SU-DHL-6 (cell line): Measurements from ENCODE around the gene ADAM12.

Experiments used
- H2AFZ ChIP-seq: fragments of 200-600 bp; sonication (generic); 2 replicates; pipeline ENCODE4 v1.6.1; 2014; ENCODE audit warnings: low read depth, mild to moderate bottlenecking, moderate library complexity, mixed read lengths, antibody characterized with exemption, low read length; ENCODE audit not compliant: severe bottlenecking
- H3F3A ChIP-seq: fragments of 200-600 bp; shearing (Covaris generic); 2 replicates; pipeline ENCODE4 v1.6.0; 2016; ENCODE audit warnings: antibody characterized with exemption, mild to moderate bottlenecking; ENCODE audit not compliant: insufficient read depth
- H3K27ac ChIP-seq: fragments of 200-600 bp; sonication (generic); 2 replicates; pipeline ENCODE4 v1.5.1; 2016; ENCODE audit warnings: low read depth, mild to moderate bottlenecking, low read length, moderate library complexity, mixed read lengths
- H3K27me3 ChIP-seq: fragments of 200-600 bp; sonication (generic), shearing (Covaris generic); 2 replicates; pipeline ENCODE4 v1.6.0; 2014; ENCODE audit warnings: mild to moderate bottlenecking, low read length
- H3K36me3 ChIP-seq: fragments of 200-600 bp; sonication (generic); 2 replicates; pipeline ENCODE4 v1.6.1; 2014; ENCODE audit warnings: mild to moderate bottlenecking, low read length, mixed read lengths
- H3K4me2 ChIP-seq: fragments of 300-600, 200-600 bp; shearing (Covaris generic), sonication (generic); 2 replicates; pipeline ENCODE4 v1.6.0; 2014; ENCODE audit warnings: low read length, low read depth, mild to moderate bottlenecking; ENCODE audit not compliant: poor library complexity, severe bottlenecking
- H3K4me3 ChIP-seq: fragments of 200-600 bp; sonication (generic); 2 replicates; pipeline ENCODE4 v1.5.1; 2014; ENCODE audit warnings: antibody characterized with exemption, low read length, mild to moderate bottlenecking, mixed read lengths; ENCODE audit not compliant: insufficient read depth, poor library complexity, severe bottlenecking
- H3K79me2 ChIP-seq: fragments of 200-600 bp; sonication (generic); 2 replicates; pipeline ENCODE4 v1.6.1; 2014; ENCODE audit warnings: mild to moderate bottlenecking, low read length, moderate library complexity; ENCODE audit not compliant: insufficient read depth
- H3K9ac ChIP-seq: fragments of 200-600 bp; sonication (generic); 2 replicates; pipeline ENCODE4 v1.7.0; 2014; ENCODE audit warnings: mild to moderate bottlenecking, low read length
- H3K9me2 ChIP-seq: fragments of 200-600 bp; sonication (generic); replicated peaks from 2 replicates; pipeline ENCODE4 v1.6.1; 2014; ENCODE audit warnings: low read length; ENCODE audit not compliant: insufficient read depth
- H3K9me3 ChIP-seq: fragments of 200-600 bp; sonication (generic); 2 replicates; pipeline ENCODE4 v1.6.1; 2014; ENCODE audit warnings: low read length, mixed read lengths; ENCODE audit not compliant: insufficient read depth
- H4K20me1 ChIP-seq: fragments of 200-600 bp; sonication (generic); 2 replicates; pipeline ENCODE4 v1.6.1; 2014; ENCODE audit warnings: low read depth, mild to moderate bottlenecking, antibody characterized with exemption, low read length, moderate library complexity, mixed read lengths
- EZH2phosphoT487 ChIP-seq: fragments of 200-600 bp; sonication (generic), shearing (Covaris generic); conservative IDR thresholded peaks from 2 replicates; pipeline ENCODE4 v1.6.1; 2018; ENCODE audit warnings: mild to moderate bottlenecking, antibody characterized with exemption, low read length, moderate library complexity, mixed read lengths
- TF ChIP-seq, protein P1 (sequence below): fragments of 200-600 bp; sonication (generic); IDR thresholded peaks from one replicate; pipeline ENCODE4 v1.5.1; 2017; ENCODE audit warnings: antibody characterized with exemption, mild to moderate bottlenecking, low read length, moderate library complexity; ENCODE audit not compliant: insufficient read depth, poor library complexity, severe bottlenecking

Gene ADAM12

DNA sequence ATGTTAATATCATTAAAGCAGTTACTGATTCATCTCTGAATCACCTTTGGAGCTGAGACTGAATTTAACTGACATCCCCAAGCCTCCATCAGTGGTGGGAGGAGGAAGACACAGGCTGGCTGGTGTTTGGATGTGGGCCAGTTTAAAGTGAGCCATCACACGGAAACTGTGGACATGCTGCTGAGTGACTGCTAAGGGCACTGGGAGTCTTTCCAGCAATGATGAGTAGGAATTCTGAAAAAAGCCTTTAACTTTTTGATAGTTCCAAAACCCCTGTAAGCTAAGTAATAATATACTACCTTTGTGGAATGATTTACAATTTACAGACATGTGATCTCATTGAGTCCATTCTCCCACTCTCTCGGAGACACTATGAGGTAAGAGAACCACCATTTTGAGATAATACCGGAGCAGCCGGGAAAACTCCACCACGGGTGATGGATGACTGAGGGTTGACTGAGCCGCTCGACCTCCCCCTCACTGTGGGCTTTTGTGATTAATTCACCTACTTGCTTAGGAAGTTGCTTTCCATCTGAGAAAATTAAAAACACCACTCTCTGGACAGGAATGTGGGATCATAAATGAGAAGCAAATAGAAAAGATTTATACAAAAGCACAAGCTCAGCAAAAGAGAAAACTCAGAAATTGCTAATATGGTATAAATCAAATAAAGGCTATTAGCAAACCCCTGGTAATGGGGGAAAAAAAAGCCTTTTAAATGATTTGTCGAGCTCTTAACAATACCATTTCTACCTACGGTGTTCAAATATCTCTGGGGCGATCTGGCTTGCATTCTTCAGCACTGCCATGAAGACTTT, 297.2 kb downstream of the ADAM12 start:
- H3K27me3 ChIP-seq, result no peaks in the 10 kb centered on the region
- H3F3A ChIP-seq, result no peaks in the 10 kb centered on the region
- no peaks in the 10 kb centered on the region for H3K36me3 ChIP-seq
- H4K20me1 ChIP-seq, result no peaks in the 10 kb centered on the region
- no peaks in the 10 kb centered on the region for H3K9me2 ChIP-seq
- no peak overlapping the region for H3K4me3 ChIP-seq
- no peak overlapping the region for H3K27ac ChIP-seq
- no peak overlapping the region for H3K4me2 ChIP-seq
- TF ChIP-seq, protein P1, sequence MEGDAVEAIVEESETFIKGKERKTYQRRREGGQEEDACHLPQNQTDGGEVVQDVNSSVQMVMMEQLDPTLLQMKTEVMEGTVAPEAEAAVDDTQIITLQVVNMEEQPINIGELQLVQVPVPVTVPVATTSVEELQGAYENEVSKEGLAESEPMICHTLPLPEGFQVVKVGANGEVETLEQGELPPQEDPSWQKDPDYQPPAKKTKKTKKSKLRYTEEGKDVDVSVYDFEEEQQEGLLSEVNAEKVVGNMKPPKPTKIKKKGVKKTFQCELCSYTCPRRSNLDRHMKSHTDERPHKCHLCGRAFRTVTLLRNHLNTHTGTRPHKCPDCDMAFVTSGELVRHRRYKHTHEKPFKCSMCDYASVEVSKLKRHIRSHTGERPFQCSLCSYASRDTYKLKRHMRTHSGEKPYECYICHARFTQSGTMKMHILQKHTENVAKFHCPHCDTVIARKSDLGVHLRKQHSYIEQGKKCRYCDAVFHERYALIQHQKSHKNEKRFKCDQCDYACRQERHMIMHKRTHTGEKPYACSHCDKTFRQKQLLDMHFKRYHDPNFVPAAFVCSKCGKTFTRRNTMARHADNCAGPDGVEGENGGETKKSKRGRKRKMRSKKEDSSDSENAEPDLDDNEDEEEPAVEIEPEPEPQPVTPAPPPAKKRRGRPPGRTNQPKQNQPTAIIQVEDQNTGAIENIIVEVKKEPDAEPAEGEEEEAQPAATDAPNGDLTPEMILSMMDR, result no peak
- TF ChIP-seq EZH2phosphoT487, result no peak
- H3K9ac ChIP-seq, result no peak overlapping the region
- no peaks in the 10 kb centered on the region for H3K9me3 ChIP-seq
- no peaks in the 10 kb centered on the region for H3K79me2 ChIP-seq
- H2AFZ ChIP-seq, result no peak overlapping the region

DNA sequence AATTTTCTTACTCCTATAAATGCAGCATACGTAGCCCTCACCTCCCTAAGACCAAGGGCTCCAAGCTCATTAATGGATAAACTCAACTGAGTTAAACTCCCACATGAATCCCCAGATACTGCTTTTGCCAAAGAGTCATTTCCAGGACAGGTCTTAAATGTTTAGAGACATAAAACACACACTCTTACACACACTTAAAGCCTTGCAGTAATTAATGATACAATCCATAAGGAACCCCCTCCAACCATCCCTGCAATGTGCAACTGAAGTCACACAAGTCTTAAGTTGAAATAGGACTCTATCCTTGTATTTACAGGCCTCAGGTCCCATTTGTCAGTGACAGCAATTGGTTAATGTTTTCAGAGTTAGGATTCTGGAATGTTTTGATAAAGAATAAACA, 297.8 kb downstream of the ADAM12 start:
- H3K27me3 ChIP-seq, result no peaks in the 10 kb centered on the region
- H4K20me1 ChIP-seq, result no peaks in the 10 kb centered on the region
- no peak overlapping the region for H2AFZ ChIP-seq
- H3K9me3 ChIP-seq, result no peaks in the 10 kb centered on the region
- H3K9ac ChIP-seq, result no peak overlapping the region
- no peak overlapping the region for H3K4me2 ChIP-seq
- H3F3A ChIP-seq, result no peaks in the 10 kb centered on the region
- H3K4me3 ChIP-seq, result no peak overlapping the region
- TF ChIP-seq, protein P1, result no peak
- TF ChIP-seq EZH2phosphoT487, result no peak
- no peaks in the 10 kb centered on the region for H3K9me2 ChIP-seq
- H3K79me2 ChIP-seq, result no peaks in the 10 kb centered on the region
- H3K36me3 ChIP-seq, result no peaks in the 10 kb centered on the region
- no peak overlapping the region for H3K27ac ChIP-seq

DNA sequence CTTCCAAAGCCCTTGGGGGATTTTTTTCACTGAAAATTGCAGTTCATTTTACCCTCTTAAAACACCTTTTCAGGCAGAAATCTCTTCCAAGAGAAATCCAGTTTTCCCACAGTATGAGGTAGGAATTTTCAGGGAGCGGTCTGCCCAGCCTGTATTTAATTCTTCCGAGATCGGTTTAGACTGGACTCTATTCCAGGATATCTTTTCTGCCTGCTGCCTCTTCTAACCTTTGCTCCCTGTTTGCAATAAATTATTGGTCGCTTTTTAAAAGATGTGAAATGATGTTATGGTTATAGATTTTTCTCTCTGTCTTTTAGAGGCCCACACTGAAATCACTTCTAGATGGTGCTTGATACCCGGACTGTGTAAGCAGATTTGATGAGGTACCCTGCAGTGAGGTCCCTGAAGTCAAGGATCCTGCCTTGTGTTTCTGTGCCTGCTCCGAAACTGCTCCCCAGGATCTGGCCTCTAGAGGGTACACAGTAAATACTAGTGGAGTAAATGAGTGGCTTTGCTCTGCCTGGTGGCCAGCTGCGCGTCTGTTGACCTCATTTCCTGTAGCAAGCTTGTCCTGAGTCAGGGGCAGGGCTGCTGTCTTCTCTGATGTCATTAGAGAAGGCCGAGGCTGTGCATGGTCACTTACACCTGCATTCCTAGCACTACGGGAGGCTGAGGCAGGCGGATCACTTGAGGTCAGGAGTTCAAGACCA, 300.3 kb downstream of the ADAM12 start:
- Histone ChIP-seq H3K9me3 (no peaks in the 10 kb centered on the region), H3K79me2 (no peaks in the 10 kb centered on the region), H4K20me1 (no peaks in the 10 kb centered on the region), H3F3A (no peaks in the 10 kb centered on the region), H2AFZ (no peak overlapping the region), H3K4me2 (no peak overlapping the region), H3K27ac (no peak overlapping the region), H3K9me2 (no peaks in the 10 kb centered on the region), H3K36me3 (no peaks in the 10 kb centered on the region), H3K4me3 (no peak overlapping the region), H3K27me3 (no peaks in the 10 kb centered on the region), H3K9ac (no peak overlapping the region)
- TF ChIP-seq, protein P1, result no peak
- TF ChIP-seq EZH2phosphoT487, result no peak
